GM13976 (cell line): ENCODE measurements around the gene BDNF.

Experiments used
- DNase-seq: peaks from one replicate; pipeline ENCODE4 v3.0.0; 2012; ENCODE audit warnings: low spot score
- CTCF ChIP-seq: IDR thresholded peaks from 2 replicates; pipeline ENCODE4 v1.5.1; 2012; ENCODE audit warnings: borderline replicate concordance, mild to moderate bottlenecking; ENCODE audit not compliant: insufficient read depth; ENCODE audit errors: extremely low read depth, missing control alignments, control extremely low read depth
- in situ Hi-C: fragments of 300-500 bp; cut with MboI; formaldehyde crosslinking; loops from one replicate; pipeline ENCODE4 v1.12.0; 2022; ENCODE audit warnings: low sequenced_read_pairs, mixed read lengths, inconsistent platforms; ENCODE audit not compliant: unreplicated experiment

BDNF gene

GRCh38 chr11:27621405-27622161 lies 78.7 kb downstream of the BDNF start:
- no peak for DNase-seq
- in situ Hi-C loops: no loop called here
- no peak for TF ChIP-seq CTCF

GRCh38 chr11:27619763-27620335 lies 80.4 kb downstream of the BDNF start:
- DNase-seq: no peak
- TF ChIP-seq CTCF: no peak
- in situ Hi-C loops: no loop called here

- DNase-seq: no peak
- in situ Hi-C loops: no loop called here
- no peak for TF ChIP-seq CTCF
These were observed 81.1 kb downstream of the BDNF start for GRCh38 chr11:27619039-27619574.

GRCh38 chr11:27618281-27618915 lies 81.9 kb downstream of the BDNF start:
- TF ChIP-seq CTCF: no peak
- in situ Hi-C loops: no loop called here
- no peak for DNase-seq

- in situ Hi-C loops: no loop called here
- no peak for TF ChIP-seq CTCF
- DNase-seq: no peak
These were observed 83.5 kb downstream of the BDNF start for GRCh38 chr11:27616711-27617110.

GRCh38 chr11:27615833-27616232 lies 84.4 kb downstream of the BDNF start:
- no peak for DNase-seq
- in situ Hi-C loops: no loop called here
- no peak for TF ChIP-seq CTCF
